ENCODE data around the gene AHNAK.

GRCh38 chr11:62532096-62532495, 14.5 kb downstream of the AHNAK start:
- TF ChIP-seq, protein P1, sequence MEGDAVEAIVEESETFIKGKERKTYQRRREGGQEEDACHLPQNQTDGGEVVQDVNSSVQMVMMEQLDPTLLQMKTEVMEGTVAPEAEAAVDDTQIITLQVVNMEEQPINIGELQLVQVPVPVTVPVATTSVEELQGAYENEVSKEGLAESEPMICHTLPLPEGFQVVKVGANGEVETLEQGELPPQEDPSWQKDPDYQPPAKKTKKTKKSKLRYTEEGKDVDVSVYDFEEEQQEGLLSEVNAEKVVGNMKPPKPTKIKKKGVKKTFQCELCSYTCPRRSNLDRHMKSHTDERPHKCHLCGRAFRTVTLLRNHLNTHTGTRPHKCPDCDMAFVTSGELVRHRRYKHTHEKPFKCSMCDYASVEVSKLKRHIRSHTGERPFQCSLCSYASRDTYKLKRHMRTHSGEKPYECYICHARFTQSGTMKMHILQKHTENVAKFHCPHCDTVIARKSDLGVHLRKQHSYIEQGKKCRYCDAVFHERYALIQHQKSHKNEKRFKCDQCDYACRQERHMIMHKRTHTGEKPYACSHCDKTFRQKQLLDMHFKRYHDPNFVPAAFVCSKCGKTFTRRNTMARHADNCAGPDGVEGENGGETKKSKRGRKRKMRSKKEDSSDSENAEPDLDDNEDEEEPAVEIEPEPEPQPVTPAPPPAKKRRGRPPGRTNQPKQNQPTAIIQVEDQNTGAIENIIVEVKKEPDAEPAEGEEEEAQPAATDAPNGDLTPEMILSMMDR (IDR thresholded peaks at IDR 0.05; ENCODE audit: insufficient read depth, low read length): no peak
- TF ChIP-seq GABPA (IDR thresholded peaks at IDR 0.05; ENCODE audit: low read depth) (no peak), POLR2AphosphoS5 (IDR thresholded peaks at IDR 0.05; ENCODE audit: low read depth) (no peak), SPI1 (IDR thresholded peaks at IDR 0.05; ENCODE audit: borderline replicate concordance, low read depth) (no peak)
- TF ChIP-seq, protein P2, sequence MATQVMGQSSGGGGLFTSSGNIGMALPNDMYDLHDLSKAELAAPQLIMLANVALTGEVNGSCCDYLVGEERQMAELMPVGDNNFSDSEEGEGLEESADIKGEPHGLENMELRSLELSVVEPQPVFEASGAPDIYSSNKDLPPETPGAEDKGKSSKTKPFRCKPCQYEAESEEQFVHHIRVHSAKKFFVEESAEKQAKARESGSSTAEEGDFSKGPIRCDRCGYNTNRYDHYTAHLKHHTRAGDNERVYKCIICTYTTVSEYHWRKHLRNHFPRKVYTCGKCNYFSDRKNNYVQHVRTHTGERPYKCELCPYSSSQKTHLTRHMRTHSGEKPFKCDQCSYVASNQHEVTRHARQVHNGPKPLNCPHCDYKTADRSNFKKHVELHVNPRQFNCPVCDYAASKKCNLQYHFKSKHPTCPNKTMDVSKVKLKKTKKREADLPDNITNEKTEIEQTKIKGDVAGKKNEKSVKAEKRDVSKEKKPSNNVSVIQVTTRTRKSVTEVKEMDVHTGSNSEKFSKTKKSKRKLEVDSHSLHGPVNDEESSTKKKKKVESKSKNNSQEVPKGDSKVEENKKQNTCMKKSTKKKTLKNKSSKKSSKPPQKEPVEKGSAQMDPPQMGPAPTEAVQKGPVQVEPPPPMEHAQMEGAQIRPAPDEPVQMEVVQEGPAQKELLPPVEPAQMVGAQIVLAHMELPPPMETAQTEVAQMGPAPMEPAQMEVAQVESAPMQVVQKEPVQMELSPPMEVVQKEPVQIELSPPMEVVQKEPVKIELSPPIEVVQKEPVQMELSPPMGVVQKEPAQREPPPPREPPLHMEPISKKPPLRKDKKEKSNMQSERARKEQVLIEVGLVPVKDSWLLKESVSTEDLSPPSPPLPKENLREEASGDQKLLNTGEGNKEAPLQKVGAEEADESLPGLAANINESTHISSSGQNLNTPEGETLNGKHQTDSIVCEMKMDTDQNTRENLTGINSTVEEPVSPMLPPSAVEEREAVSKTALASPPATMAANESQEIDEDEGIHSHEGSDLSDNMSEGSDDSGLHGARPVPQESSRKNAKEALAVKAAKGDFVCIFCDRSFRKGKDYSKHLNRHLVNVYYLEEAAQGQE (IDR thresholded peaks at IDR 0.05; ENCODE audit: insufficient replicate concordance, low read depth): no peak
